Body of pancreas (tissue), 4 donors: ENCODE data around the gene AFF3.
"Not testable (repeated sequence)": the region's sequence is repeated elsewhere in the genome, so short reads cannot be mapped to it uniquely, and the experiment has no call there.

Experiments used
- POLR2A ChIP-seq, 3 donors: fragments of 450-650 bp; IDR thresholded peaks; one replicate each; pipeline ENCODE4 v1.6.1; 2016; ENCODE audit warnings: antibody characterized with exemption in 3 of 3, mild to moderate bottlenecking in 2 of 3
- TF ChIP-seq, protein P1 (sequence below), 7 experiments: fragments of 450-650 bp in 4 of 7; fragments of 200-600 bp in 3 of 7; sonication (generic) in 3 of 7; IDR thresholded peaks; one replicate each; pipeline ENCODE4 v1.5.1; 2016 to 2019; ENCODE audit warnings: antibody characterized with exemption in 7 of 7

GRCh38 chr2:100091807-100092206, 50.6 kb downstream of the AFF3 start:
- TF ChIP-seq, protein P1, sequence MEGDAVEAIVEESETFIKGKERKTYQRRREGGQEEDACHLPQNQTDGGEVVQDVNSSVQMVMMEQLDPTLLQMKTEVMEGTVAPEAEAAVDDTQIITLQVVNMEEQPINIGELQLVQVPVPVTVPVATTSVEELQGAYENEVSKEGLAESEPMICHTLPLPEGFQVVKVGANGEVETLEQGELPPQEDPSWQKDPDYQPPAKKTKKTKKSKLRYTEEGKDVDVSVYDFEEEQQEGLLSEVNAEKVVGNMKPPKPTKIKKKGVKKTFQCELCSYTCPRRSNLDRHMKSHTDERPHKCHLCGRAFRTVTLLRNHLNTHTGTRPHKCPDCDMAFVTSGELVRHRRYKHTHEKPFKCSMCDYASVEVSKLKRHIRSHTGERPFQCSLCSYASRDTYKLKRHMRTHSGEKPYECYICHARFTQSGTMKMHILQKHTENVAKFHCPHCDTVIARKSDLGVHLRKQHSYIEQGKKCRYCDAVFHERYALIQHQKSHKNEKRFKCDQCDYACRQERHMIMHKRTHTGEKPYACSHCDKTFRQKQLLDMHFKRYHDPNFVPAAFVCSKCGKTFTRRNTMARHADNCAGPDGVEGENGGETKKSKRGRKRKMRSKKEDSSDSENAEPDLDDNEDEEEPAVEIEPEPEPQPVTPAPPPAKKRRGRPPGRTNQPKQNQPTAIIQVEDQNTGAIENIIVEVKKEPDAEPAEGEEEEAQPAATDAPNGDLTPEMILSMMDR (IDR thresholded peaks at IDR 0.05) = not testable (repeated sequence)
- not testable (repeated sequence) for TF ChIP-seq POLR2A (IDR thresholded peaks at IDR 0.05)
